ENCODE data around the gene UBAP2.
"Not testable (repeated sequence)": the region's sequence is repeated elsewhere in the genome, so short reads cannot be mapped to it uniquely, and the experiment has no call there.

The UBAP2 gene

GRCh38 chr9:33976414-33976813, 72.3 kb downstream of the UBAP2 start:
- H3K9ac ChIP-seq (ENCODE audit: low read length): no peak overlapping the region
- H2AFZ ChIP-seq (ENCODE audit: low read depth, low read length, severe bottlenecking): no peak overlapping the region
- H3K79me2 ChIP-seq (ENCODE audit: insufficient read depth, low read length): peaks cover 27% of the 10 kb centered on the region
- no peaks in the 10 kb centered on the region for H3K9me3 ChIP-seq (ENCODE audit: insufficient read depth, low read length)
- H3K36me3 ChIP-seq (ENCODE audit: low read length): peaks cover 25% of the 10 kb centered on the region
- peaks cover 7% of the 10 kb centered on the region; the same call in 1 of the 2 replicates for H3F3A ChIP-seq (ENCODE audit: insufficient read depth)
- no peak overlapping the region for H3K4me3 ChIP-seq (ENCODE audit: insufficient read depth, low read length, poor library complexity, severe bottlenecking)
- 0 out of 2 replicates have a peak, but pooled peaks cover 4% of the 10 kb centered on the region for H4K20me1 ChIP-seq (ENCODE audit: low read depth, low read length)
- TF ChIP-seq EZH2phosphoT487 (conservative IDR thresholded peaks at IDR 0.05; ENCODE audit: low read length): no peak
- no peak for TF ChIP-seq CTCF (IDR thresholded peaks at IDR 0.05; ENCODE audit: insufficient read depth, low read length, poor library complexity, severe bottlenecking)
- H3K27me3 ChIP-seq (ENCODE audit: low read length): no peaks in the 10 kb centered on the region
- no peak overlapping the region for H3K4me2 ChIP-seq (ENCODE audit: low read depth, low read length, poor library complexity, severe bottlenecking)
- no peaks in the 10 kb centered on the region for H3K9me2 ChIP-seq (replicated peaks; ENCODE audit: insufficient read depth, low read length)
- no peak overlapping the region for H3K27ac ChIP-seq (ENCODE audit: low read depth, low read length)

GRCh38 chr9:33972698-33973097, 76.0 kb downstream of the UBAP2 start:
- Histone ChIP-seq H3K9me2 (replicated peaks; ENCODE audit: insufficient read depth, low read length) (no peaks in the 10 kb centered on the region), H3F3A (ENCODE audit: insufficient read depth) (peaks cover 7% of the 10 kb centered on the region; the same call in 1 of the 2 replicates), H3K27me3 (ENCODE audit: low read length) (no peaks in the 10 kb centered on the region), H3K9me3 (ENCODE audit: insufficient read depth, low read length) (no peaks in the 10 kb centered on the region), H4K20me1 (ENCODE audit: low read depth, low read length) (0 out of 2 replicates have a peak, but pooled peaks cover 4% of the 10 kb centered on the region), H3K36me3 (ENCODE audit: low read length) (peaks cover 49% of the 10 kb centered on the region), H2AFZ (ENCODE audit: low read depth, low read length, severe bottlenecking) (no peak overlapping the region), H3K4me3 (ENCODE audit: insufficient read depth, low read length, poor library complexity, severe bottlenecking) (no peak overlapping the region), H3K9ac (ENCODE audit: low read length) (no peak overlapping the region), H3K4me2 (ENCODE audit: low read depth, low read length, poor library complexity, severe bottlenecking) (no peak overlapping the region), H3K79me2 (ENCODE audit: insufficient read depth, low read length) (peaks cover 27% of the 10 kb centered on the region), H3K27ac (ENCODE audit: low read depth, low read length) (no peak overlapping the region)
- TF ChIP-seq CTCF (IDR thresholded peaks at IDR 0.05; ENCODE audit: insufficient read depth, low read length, poor library complexity, severe bottlenecking) (no peak), EZH2phosphoT487 (conservative IDR thresholded peaks at IDR 0.05; ENCODE audit: low read length) (no peak)

- H3K27me3 ChIP-seq (ENCODE audit: low read length): no peaks in the 10 kb centered on the region
- no peak overlapping the region for H3K4me2 ChIP-seq (ENCODE audit: low read depth, low read length, poor library complexity, severe bottlenecking)
- H4K20me1 ChIP-seq (ENCODE audit: low read depth, low read length): no peaks in the 10 kb centered on the region; the same call in 1 of the 2 replicates
- H2AFZ ChIP-seq (ENCODE audit: low read depth, low read length, severe bottlenecking): no peak overlapping the region
- H3K36me3 ChIP-seq (ENCODE audit: low read length): peaks cover 68% of the 10 kb centered on the region
- no peaks in the 10 kb centered on the region for H3K9me3 ChIP-seq (ENCODE audit: insufficient read depth, low read length)
- no peak overlapping the region for H3K27ac ChIP-seq (ENCODE audit: low read depth, low read length)
- no peaks in the 10 kb centered on the region for H3K9me2 ChIP-seq (replicated peaks; ENCODE audit: insufficient read depth, low read length)
- no peak overlapping the region for H3K9ac ChIP-seq (ENCODE audit: low read length)
- no peaks in the 10 kb centered on the region; the same call in 1 of the 2 replicates for H3K79me2 ChIP-seq (ENCODE audit: insufficient read depth, low read length)
- H3K4me3 ChIP-seq (ENCODE audit: insufficient read depth, low read length, poor library complexity, severe bottlenecking): no peak overlapping the region
- 0 out of 2 replicates have a peak, but pooled peaks cover 9% of the 10 kb centered on the region for H3F3A ChIP-seq (ENCODE audit: insufficient read depth)
- TF ChIP-seq CTCF (IDR thresholded peaks at IDR 0.05; ENCODE audit: insufficient read depth, low read length, poor library complexity, severe bottlenecking) (no peak), EZH2phosphoT487 (conservative IDR thresholded peaks at IDR 0.05; ENCODE audit: low read length) (no peak)
These were observed 84.5 kb downstream of the UBAP2 start for GRCh38 chr9:33964086-33964768.

- H2AFZ ChIP-seq (ENCODE audit: low read depth, low read length, severe bottlenecking); H3K79me2 ChIP-seq (ENCODE audit: insufficient read depth, low read length); H4K20me1 ChIP-seq (ENCODE audit: low read depth, low read length); H3K9me3 ChIP-seq (ENCODE audit: insufficient read depth, low read length); H3K27me3 ChIP-seq (ENCODE audit: low read length); H3K4me2 ChIP-seq (ENCODE audit: low read depth, low read length, poor library complexity, severe bottlenecking); H3K9ac ChIP-seq (ENCODE audit: low read length); H3K4me3 ChIP-seq (ENCODE audit: insufficient read depth, low read length, poor library complexity, severe bottlenecking); H3F3A ChIP-seq (ENCODE audit: insufficient read depth); H3K27ac ChIP-seq (ENCODE audit: low read depth, low read length); H3K9me2 ChIP-seq (replicated peaks; ENCODE audit: insufficient read depth, low read length): not testable (repeated sequence)
- H3K36me3 ChIP-seq (ENCODE audit: low read length): peaks cover 56% of the 10 kb centered on the region
These were observed 86.2 kb downstream of the UBAP2 start for GRCh38 chr9:33962468-33962867.
